ENCODE results near the gene C19orf53. TPM values are rescaled to one million over a fixed set of nuclear protein-coding genes. Genes with fewer than 3 reads are reported as not detected.

C19orf53 gene
- total and polyA plus RNA-seq, 2 of the 13 experiments (the other 11 are each of a cell fraction or from before 2014, with no cell fraction given) = 129 to 130 TPM

- TF ChIP-seq ZNF646 (CRISPR knock-in tag; IDR thresholded peaks at IDR 0.05) (no peak), DRAP1 (CRISPR knock-in tag; IDR thresholded peaks at IDR 0.05) (no peak), BATF2 (CRISPR knock-in tag; IDR thresholded peaks at IDR 0.05) (no peak), KDM5A (IDR thresholded peaks at IDR 0.05; ENCODE audit: borderline replicate concordance, low read length) (no peak), ZNF33A (CRISPR knock-in tag; IDR thresholded peaks at IDR 0.05; ENCODE audit: borderline replicate concordance) (no peak), RFXAP (CRISPR knock-in tag; IDR thresholded peaks at IDR 0.05; ENCODE audit: borderline replicate concordance) (no peak), KDM2A (CRISPR knock-in tag; IDR thresholded peaks at IDR 0.05; ENCODE audit: borderline replicate concordance, low read depth) (peak; percentile 56; the same call in 1 of the 2 replicates), YY1 (IDR thresholded peaks at IDR 0.05; ENCODE audit: insufficient read depth, insufficient replicate concordance, low read depth, low read length) (peak; percentile 26), CTCF (CRISPR knock-in tag; IDR thresholded peaks at IDR 0.05) (peak; percentile 85), SAP130 (CRISPR knock-in tag; IDR thresholded peaks at IDR 0.05; ENCODE audit: low read depth) (peak; percentile 30; the same call in 1 of the 2 replicates), XBP1 (CRISPR knock-in tag; IDR thresholded peaks at IDR 0.05) (no peak), HMGXB4 (CRISPR knock-in tag; IDR thresholded peaks at IDR 0.05; ENCODE audit: borderline replicate concordance in 1 of 2, low read depth in 1 of 2) (peak; percentile 58 to 60; a peak in 3 of 4 replicates), GPN1 (CRISPR knock-in tag; IDR thresholded peaks at IDR 0.05; ENCODE audit: borderline replicate concordance) (no peak), PATZ1 (CRISPR knock-in tag; IDR thresholded peaks at IDR 0.05) (peak; percentile 26; the same call in 1 of the 2 replicates)
Measured at GRCh38 chr19:13784731-13785452, 10.6 kb downstream of the C19orf53 start (continued).

Data from HepG2 (cell line).